B cell (primary cell): Measurements from ENCODE around the gene EHHADH.

Experiments used
- CTCF ChIP-seq: fragments of 200-600 bp; IDR thresholded peaks from one replicate; pipeline ENCODE4 v1.8.0; 2022; ENCODE audit warnings: antibody characterized with exemption, mild to moderate bottlenecking
- EZH2 ChIP-seq: IDR thresholded peaks from 2 replicates; pipeline ENCODE4 v1.6.1; 2012; ENCODE audit warnings: borderline replicate concordance, low read depth, mild to moderate bottlenecking, moderate library complexity, low read length; ENCODE audit not compliant: insufficient read depth, poor library complexity, severe bottlenecking

- TF ChIP-seq CTCF (no peak), EZH2 (no peak)
Measured at GRCh38 chr3:185155678-185156077, 98.2 kb downstream of the EHHADH start.
